Endothelial cell of umbilical vein (primary cell): ENCODE results near the gene RSPO1.

Experiments used
- CTCF ChIP-seq, 2 donors: IDR thresholded peaks; 1 replicate in 1 of 2; 2 replicates in 1 of 2; pipeline ENCODE4 v1.5.1; 2011; ENCODE audit warnings: low read length in 2 of 2, mild to moderate bottlenecking in 2 of 2, moderate library complexity in 2 of 2, control low read depth in 1 of 2, inconsistent platforms in 1 of 2, low read depth in 1 of 2; ENCODE audit not compliant: insufficient read depth in 1 of 2; ENCODE audit errors: extremely low read depth in 1 of 2
- EZH2 ChIP-seq: IDR thresholded peaks from 2 replicates; pipeline ENCODE4 v1.6.1; 2012; ENCODE audit warnings: borderline replicate concordance, low read depth, mild to moderate bottlenecking, moderate library complexity, low read length, inconsistent platforms; ENCODE audit not compliant: severe bottlenecking
- JUN ChIP-seq: IDR thresholded peaks from 2 replicates; pipeline ENCODE4 v1.6.1; 2011; ENCODE audit warnings: borderline replicate concordance, low read depth; ENCODE audit not compliant: insufficient read length, insufficient read depth
- MAX ChIP-seq: IDR thresholded peaks from 2 replicates; pipeline ENCODE4 v1.6.1; 2011; ENCODE audit not compliant: insufficient read depth, insufficient read length
- POLR2A ChIP-seq: IDR thresholded peaks from 2 replicates; pipeline ENCODE4 v1.6.1; 2012; ENCODE audit warnings: low read depth, mild to moderate bottlenecking, control low read depth, low read length

- TF ChIP-seq JUN (no peak), POLR2A (no peak), EZH2 (no peak), CTCF (IDR thresholded peaks at IDR 0.05; ENCODE audit: extremely low read depth in 1 of 2, insufficient read depth in 1 of 2, low read depth in 1 of 2, low read length in 2 of 2) (no peak), MAX (no peak)
Observed at GRCh38 chr1:37620707-37621106, 14.0 kb downstream of the RSPO1 start.
